RWPE1 (cell line): ENCODE measurements around the gene PRICKLE3.
"Not testable (repeated sequence)": the region's sequence is repeated elsewhere in the genome, so short reads cannot be mapped to it uniquely, and the experiment has no call there.

ENCODE experiments used
- CTCF ChIA-PET: fragments of 350-600 bp; sonication (Branson Sonifier 250); formaldehyde crosslinking; extraction: SDS; loops from one replicate; lab custom pipeline; 2021; lab: Yijun Ruan, JAX
- POLR2A ChIA-PET: fragments of 400-600 bp; formaldehyde crosslinking; extraction: SDS; loops from one replicate; lab custom pipeline; 2020; ENCODE audit warnings: antibody characterized with exemption; ENCODE audit not compliant: low non-redundant PET; lab: Yijun Ruan, JAX
- DNase-seq: peaks from one replicate; pipeline ENCODE4 v3.0.0; 2012; ENCODE audit warnings: low spot score
- H3K27ac ChIP-seq: fragments of 450-650 bp; 2 replicates; pipeline ENCODE4 v1.5.1; 2017
- TF ChIP-seq, protein P1 (sequence below): fragments of 450-650 bp; conservative IDR thresholded peaks from 2 replicates; pipeline ENCODE4 v1.5.1; 2017; ENCODE audit warnings: low read depth, mild to moderate bottlenecking

Gene PRICKLE3

DNA sequence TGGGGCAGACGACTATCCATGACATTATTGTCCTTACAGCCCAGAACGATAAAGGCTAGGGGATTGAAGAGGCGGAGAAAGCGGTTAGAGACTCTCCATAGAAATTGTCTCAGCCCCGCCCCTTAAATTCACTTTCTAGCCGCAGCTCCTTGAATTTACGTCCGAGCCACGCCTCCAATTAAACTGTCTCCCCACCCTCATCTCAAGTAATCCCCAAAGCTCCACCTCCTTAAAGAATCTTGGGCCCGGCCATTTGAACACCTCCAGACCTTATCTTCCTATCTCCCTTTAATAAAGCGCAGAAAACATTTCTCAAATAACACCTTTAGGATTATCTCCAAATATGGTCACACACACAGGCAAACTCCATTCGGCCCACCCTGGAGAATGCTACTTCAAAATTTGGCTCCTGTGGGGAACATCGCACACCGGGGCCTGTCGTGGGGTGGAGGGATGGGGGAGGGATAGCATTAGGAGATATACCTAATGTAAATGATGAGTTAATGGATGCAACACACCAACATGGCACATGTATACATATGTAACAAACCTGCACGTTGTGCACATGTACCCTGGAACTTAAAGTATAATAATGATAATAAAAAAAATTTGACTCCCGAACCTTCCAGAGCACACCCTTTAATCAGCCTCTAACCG is 30.8 kb downstream of the PRICKLE3 start:
- ChIA-PET CTCF (interaction anchor here (0.6 to 1.1 kb wide), 2 partner anchors 32 to 501 kb away, joined by 3 read pairs; no protein-coding TSS in a partner anchor), POLR2A (interaction anchor here (0.5 kb wide), 1 partner anchor 24 kb away, joined by 12 read pairs; no protein-coding TSS in a partner anchor)
- peak overlapping the region; percentile 94 for H3K27ac ChIP-seq
- DNase-seq, result peak; percentile 70
- TF ChIP-seq, protein P1, sequence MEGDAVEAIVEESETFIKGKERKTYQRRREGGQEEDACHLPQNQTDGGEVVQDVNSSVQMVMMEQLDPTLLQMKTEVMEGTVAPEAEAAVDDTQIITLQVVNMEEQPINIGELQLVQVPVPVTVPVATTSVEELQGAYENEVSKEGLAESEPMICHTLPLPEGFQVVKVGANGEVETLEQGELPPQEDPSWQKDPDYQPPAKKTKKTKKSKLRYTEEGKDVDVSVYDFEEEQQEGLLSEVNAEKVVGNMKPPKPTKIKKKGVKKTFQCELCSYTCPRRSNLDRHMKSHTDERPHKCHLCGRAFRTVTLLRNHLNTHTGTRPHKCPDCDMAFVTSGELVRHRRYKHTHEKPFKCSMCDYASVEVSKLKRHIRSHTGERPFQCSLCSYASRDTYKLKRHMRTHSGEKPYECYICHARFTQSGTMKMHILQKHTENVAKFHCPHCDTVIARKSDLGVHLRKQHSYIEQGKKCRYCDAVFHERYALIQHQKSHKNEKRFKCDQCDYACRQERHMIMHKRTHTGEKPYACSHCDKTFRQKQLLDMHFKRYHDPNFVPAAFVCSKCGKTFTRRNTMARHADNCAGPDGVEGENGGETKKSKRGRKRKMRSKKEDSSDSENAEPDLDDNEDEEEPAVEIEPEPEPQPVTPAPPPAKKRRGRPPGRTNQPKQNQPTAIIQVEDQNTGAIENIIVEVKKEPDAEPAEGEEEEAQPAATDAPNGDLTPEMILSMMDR, result no peak

DNA sequence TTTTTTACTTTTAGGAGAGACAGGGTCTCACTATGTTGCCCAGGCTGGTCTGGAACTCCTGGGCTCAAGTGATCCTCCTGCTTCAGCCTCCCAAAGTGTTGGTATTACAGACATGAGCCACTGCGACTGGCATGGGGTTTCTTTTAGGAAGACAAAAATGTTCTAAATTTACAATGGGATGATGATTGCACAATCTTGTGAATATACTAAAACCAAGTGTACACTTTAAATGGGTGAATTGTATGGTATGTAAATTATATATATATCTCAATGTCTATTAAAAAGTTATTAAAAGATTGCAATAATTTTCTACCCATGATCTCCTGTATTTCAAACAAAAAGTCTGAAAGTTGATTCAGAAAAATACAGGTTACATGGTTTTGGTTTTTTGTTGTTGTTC is 32.7 kb downstream of the PRICKLE3 start:
- DNase-seq, result no peak
- no peak overlapping the region for H3K27ac ChIP-seq
- TF ChIP-seq, protein P1, result no peak
- ChIA-PET POLR2A (no interaction called here), CTCF (interaction anchor here (0.6 kb wide), 1 partner anchor 22 kb away, joined by 4 read pairs; no protein-coding TSS in a partner anchor)

DNA sequence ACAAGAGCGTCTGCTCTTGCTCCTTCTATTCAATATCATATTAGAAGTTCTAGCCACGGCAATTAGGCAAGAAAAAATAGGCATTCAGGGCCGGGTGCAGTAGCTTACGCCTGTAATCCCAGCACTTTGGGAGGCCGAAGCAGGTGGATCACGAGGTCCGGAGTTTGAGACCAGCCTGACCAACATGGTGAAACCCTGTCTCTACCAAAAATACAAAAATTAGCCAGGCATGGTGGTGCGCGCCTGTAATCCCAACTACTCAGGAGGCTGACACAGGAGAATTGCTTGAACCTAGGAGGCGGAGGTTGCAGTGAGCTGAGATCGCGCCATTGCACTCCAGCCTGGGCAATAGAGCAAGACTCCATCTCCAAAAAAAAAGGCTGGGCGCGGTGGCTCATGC is 36.9 kb downstream of the PRICKLE3 start:
- H3K27ac ChIP-seq, DNase-seq, POLR2A ChIA-PET: not testable (repeated sequence)
- CTCF ChIA-PET, result interaction anchor here (0.7 kb wide), 1 partner anchor 497 kb away, joined by 6 read pairs; no protein-coding TSS in a partner anchor

DNA sequence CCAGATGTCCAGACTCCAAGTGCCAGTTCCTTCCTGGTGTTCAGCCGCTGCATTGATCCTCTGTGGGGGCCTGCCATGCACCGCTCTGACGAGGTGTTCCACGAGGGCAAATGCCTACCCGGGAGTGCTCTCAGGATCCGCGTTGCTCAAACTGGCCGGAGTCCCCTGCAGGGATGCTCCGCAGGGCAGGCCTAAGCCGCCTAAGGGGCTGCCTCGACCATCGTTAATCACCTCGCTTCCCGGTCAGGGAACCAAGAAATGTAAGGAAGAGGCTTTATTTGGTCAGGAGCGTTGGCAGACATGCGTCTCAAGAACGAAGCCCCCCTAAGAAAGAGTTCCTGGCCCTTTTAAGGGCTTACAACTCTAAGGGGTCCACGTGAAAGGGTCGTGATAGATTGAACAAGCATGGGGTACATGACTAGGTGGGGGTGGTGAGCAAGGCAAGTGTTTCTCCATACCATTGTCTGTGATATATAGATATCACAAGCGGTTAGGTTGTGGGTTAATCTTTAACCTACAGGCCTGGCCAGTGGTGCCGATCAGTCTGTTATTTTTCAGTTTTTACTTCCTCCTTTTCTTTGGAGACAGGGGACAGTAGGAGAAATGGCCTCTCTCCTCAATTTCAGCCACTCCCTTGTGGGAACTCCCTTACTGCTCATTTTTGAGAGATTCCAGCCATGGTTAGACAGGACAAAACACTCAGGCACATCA is 37.6 kb downstream of the PRICKLE3 start:
- CTCF ChIA-PET, H3K27ac ChIP-seq, DNase-seq, POLR2A ChIA-PET: not testable (repeated sequence)

DNA sequence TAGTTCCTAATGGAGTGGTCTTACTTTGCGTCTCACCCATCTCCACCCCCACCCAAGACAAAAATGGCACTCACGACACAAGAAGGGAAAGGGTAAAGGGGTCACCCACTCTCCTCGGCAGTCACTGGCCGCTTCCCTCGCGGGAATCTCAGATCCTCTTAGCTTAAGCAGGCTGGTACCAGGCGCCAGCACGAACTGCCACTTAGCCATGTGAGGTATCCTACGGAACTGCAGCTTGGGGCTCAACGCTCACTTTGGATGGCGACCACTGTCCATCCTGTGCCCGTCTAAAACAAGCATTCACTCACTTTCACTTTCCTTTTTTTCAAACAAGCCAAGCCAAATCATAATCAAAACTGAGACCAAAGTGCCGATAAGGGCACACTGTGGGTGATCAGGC is 38.2 kb downstream of the PRICKLE3 start:
- ChIA-PET CTCF (no interaction called here), POLR2A (no interaction called here)
- no peak for DNase-seq
- H3K27ac ChIP-seq, result no peak overlapping the region
- TF ChIP-seq, protein P1, result no peak

DNA sequence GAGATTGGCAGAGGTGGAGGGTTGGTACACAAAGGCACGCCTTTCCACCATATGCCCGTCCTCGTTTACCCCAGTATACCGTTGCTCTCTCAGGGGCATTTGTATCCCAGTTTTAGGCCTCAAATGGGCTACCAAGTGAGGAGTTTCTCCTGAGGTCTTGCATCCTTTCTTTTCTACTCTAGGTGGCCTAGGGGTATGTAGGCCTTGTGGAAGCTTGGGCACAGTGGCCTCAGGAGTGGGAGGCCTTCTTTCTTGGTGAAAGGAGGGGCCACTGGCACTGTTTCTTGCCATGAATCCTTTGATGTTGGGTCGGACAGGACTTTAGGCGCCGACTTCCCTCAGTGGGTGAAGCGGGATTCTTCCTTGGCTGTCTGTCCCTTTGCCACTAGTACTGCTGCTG is 38.9 kb downstream of the PRICKLE3 start:
- ChIA-PET CTCF (no interaction called here), POLR2A (no interaction called here)
- DNase-seq, result no peak
- H3K27ac ChIP-seq, result no peak overlapping the region
- TF ChIP-seq, protein P1, result no peak

DNA sequence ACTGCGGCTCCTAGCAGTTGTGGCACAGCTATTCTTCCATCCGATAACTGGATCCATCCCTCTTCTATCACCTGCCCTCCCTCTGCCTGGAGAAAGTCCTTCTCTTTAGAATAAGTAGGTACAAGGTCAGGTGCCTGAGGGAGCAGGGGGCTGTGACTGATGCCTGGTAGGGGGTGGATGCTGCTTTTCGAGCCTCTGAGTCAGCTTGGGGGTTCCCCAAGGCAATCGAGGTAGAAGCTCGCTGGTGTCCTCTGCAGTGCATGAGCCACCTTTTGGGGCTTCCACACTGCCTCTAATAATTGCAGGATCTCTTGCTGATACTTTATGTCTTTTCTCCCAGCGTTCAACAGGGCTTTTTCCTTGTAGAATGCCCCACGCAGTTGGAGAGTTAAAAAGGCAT is 43.0 kb downstream of the PRICKLE3 start:
- DNase-seq, POLR2A ChIA-PET, CTCF ChIA-PET, H3K27ac ChIP-seq: not testable (repeated sequence)

DNA sequence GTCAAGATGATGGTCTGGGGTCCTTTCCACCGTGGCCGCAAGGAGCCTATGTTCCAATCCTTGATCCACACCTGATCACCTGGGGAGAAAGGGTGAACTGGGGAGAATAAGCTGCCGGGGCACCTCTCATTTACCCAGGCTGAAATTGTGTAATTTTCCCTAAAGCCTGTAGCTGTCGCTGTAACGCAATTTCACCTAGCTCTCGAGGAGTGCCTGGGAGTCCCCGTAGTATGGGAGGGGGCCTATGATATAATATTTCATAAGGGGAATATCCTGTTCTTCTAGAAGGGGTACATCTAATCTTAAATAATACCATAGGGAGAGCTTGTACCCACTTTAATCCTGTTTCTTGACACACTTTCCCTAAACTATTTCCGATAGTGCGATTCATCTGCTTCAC is 43.9 kb downstream of the PRICKLE3 start:
- POLR2A ChIA-PET, DNase-seq, CTCF ChIA-PET, H3K27ac ChIP-seq: not testable (repeated sequence)
